ENCODE measurements around the gene MT1B. TPM values are rescaled to one million over a fixed set of nuclear protein-coding genes. Genes with fewer than 3 reads are reported as not detected.

Gene MT1B
- total and polyA plus RNA-seq, 3 experiments from 2014 or later: not detected

- Histone ChIP-seq H3K27me3 (ENCODE audit: insufficient read depth, low read length, poor library complexity, severe bottlenecking) (no peaks in the 10 kb centered on the region), H3K36me3 (ENCODE audit: insufficient read depth, low read length) (no peaks in the 10 kb centered on the region), H3K9me3 (ENCODE audit: low read length) (no peaks in the 10 kb centered on the region), H3K4me1 (ENCODE audit: insufficient read depth, low read length) (peaks cover 3% of the 10 kb centered on the region), H3K27ac (ENCODE audit: low read depth, low read length) (no peak overlapping the region), H3K4me3 (ENCODE audit: low read length) (no peak overlapping the region)
- Mint-ChIP-seq H3K9me3 (no peaks in the 10 kb centered on the region), H3K27me3 (peaks cover 12 to 37% of the 10 kb centered on the region in 2 donors), H3K4me3 (no peak overlapping the region), H3K27ac (no peak overlapping the region), H3K4me1 (peaks cover under 1 to 5% (median 4%) of the 10 kb centered on the region in 3 donors), H3K36me3 (no peaks in the 10 kb centered on the region)
- ChIA-PET CTCF (interaction anchor here (1.7 kb wide), 1 partner anchor 53 kb away, joined by 4 read pairs; no protein-coding TSS in a partner anchor), POLR2A (no interaction called here)
- no peak for DNase-seq
Observed at GRCh38 chr16:56649271-56649670, 2.4 kb upstream of the MT1B start.

- DNase-seq: no peak
- H3K4me1 Mint-ChIP-seq: no peaks in the 10 kb centered on the region
- no peaks in the 10 kb centered on the region for H3K36me3 Mint-ChIP-seq
- Histone ChIP-seq H3K4me3 (ENCODE audit: low read length) (no peak overlapping the region), H3K4me1 (ENCODE audit: insufficient read depth, low read length) (no peaks in the 10 kb centered on the region), H3K27ac (ENCODE audit: low read depth, low read length) (no peak overlapping the region), H3K9me3 (ENCODE audit: low read length) (no peaks in the 10 kb centered on the region), H3K27me3 (ENCODE audit: insufficient read depth, low read length, poor library complexity, severe bottlenecking) (no peaks in the 10 kb centered on the region), H3K36me3 (ENCODE audit: insufficient read depth, low read length) (no peaks in the 10 kb centered on the region)
- no peaks in the 10 kb centered on the region for H3K9me3 Mint-ChIP-seq
- peaks cover 12 to 37% of the 10 kb centered on the region in 2 donors for H3K27me3 Mint-ChIP-seq
- ChIA-PET CTCF (interaction anchor here (1.7 kb wide), 1 partner anchor 53 kb away, joined by 4 read pairs; no protein-coding TSS in a partner anchor), POLR2A (no interaction called here)
- H3K4me3 Mint-ChIP-seq: no peak overlapping the region
- no peak overlapping the region for H3K27ac Mint-ChIP-seq
Observed at GRCh38 chr16:56649820-56650219, 1.9 kb upstream of the MT1B start.

- H3K4me1 ChIP-seq (ENCODE audit: insufficient read depth, low read length): no peaks in the 10 kb centered on the region
- ChIA-PET CTCF (interaction anchor here (1.0 to 1.2 kb wide), 2 partner anchors 9 kb away, joined by 3 to 4 read pairs; no protein-coding TSS in a partner anchor), POLR2A (no interaction called here)
- no peaks in the 10 kb centered on the region for H3K9me3 ChIP-seq (ENCODE audit: low read length)
- H3K9me3 Mint-ChIP-seq: no peaks in the 10 kb centered on the region
- H3K27ac Mint-ChIP-seq: no peak overlapping the region
- DNase-seq: no peak
- no peaks in the 10 kb centered on the region for H3K36me3 ChIP-seq (ENCODE audit: insufficient read depth, low read length)
- no peak overlapping the region for H3K4me3 ChIP-seq (ENCODE audit: low read length)
- no peaks in the 10 kb centered on the region for H3K27me3 ChIP-seq (ENCODE audit: insufficient read depth, low read length, poor library complexity, severe bottlenecking)
- no peak overlapping the region for H3K4me3 Mint-ChIP-seq
- H3K27ac ChIP-seq (ENCODE audit: low read depth, low read length): no peak overlapping the region
- peaks cover 8 to 37% of the 10 kb centered on the region in 2 donors for H3K27me3 Mint-ChIP-seq
- peaks cover 0 to 3% (median 0%) of the 10 kb centered on the region in 3 donors for H3K36me3 Mint-ChIP-seq
- peaks cover 0 to 8% (median 7%) of the 10 kb centered on the region in 3 donors for H3K4me1 Mint-ChIP-seq
Observed at GRCh38 chr16:56652600-56652999, 914 bp downstream of the MT1B start.

GRCh38 chr16:56653218-56653617, 1.5 kb downstream of the MT1B start:
- H3K36me3 ChIP-seq (ENCODE audit: insufficient read depth, low read length): no peaks in the 10 kb centered on the region
- no peak overlapping the region for H3K27ac ChIP-seq (ENCODE audit: low read depth, low read length)
- Mint-ChIP-seq H3K9me3 (no peaks in the 10 kb centered on the region), H3K4me3 (peak overlapping the region in 1 of 7 donors; percentile 32), H3K36me3 (peaks cover 0 to 6% (median 0%) of the 10 kb centered on the region in 3 donors), H3K27me3 (peaks cover 6 to 37% of the 10 kb centered on the region in 2 donors), H3K4me1 (peaks cover 4 to 12% (median 11%) of the 10 kb centered on the region in 3 donors), H3K27ac (no peak overlapping the region)
- H3K4me1 ChIP-seq (ENCODE audit: insufficient read depth, low read length): peaks cover 4% of the 10 kb centered on the region
- DNase-seq: no peak
- no peaks in the 10 kb centered on the region for H3K9me3 ChIP-seq (ENCODE audit: low read length)
- POLR2A ChIA-PET: no interaction called here
- H3K27me3 ChIP-seq (ENCODE audit: insufficient read depth, low read length, poor library complexity, severe bottlenecking): no peaks in the 10 kb centered on the region
- CTCF ChIA-PET: interaction anchor here (1.0 to 2.4 kb wide), 3 partner anchors 8 to 10 kb away, joined by 3 to 8 read pairs (median 4); no protein-coding TSS in a partner anchor
- no peak overlapping the region for H3K4me3 ChIP-seq (ENCODE audit: low read length)

- Mint-ChIP-seq H3K9me3 (no peaks in the 10 kb centered on the region), H3K4me3 (peak within 1 kb of the TSS; percentile 92 to 98 (median 95)), H3K27ac (peak within 1 kb of the TSS; percentile 51 to 99 (median 94)), H3K36me3 (peaks cover 0 to 11% (median 0%) of the 10 kb centered on the region in 3 donors), H3K27me3 (peaks cover 1 to 10% of the 10 kb centered on the region in 2 donors), H3K4me1 (peaks cover 24 to 48% (median 43%) of the 10 kb centered on the region in 3 donors)
- ChIA-PET CTCF (no interaction called here), POLR2A (interaction anchor here (0.6 to 1.5 kb wide), 4 partner anchors 14 to 25 kb away, joined by 3 to 14 read pairs (median 6); no protein-coding TSS in a partner anchor)
- DNase-seq: peak; percentile 55 to 84 (median 68)
- H3K4me3 ChIP-seq (ENCODE audit: low read length): peak within 1 kb of the TSS; percentile 80
- H3K4me1 ChIP-seq (ENCODE audit: insufficient read depth, low read length): peaks cover 21% of the 10 kb centered on the region
- H3K27ac ChIP-seq (ENCODE audit: low read depth, low read length): peak within 1 kb of the TSS; percentile 51
- no peaks in the 10 kb centered on the region for H3K9me3 ChIP-seq (ENCODE audit: low read length)
- H3K27me3 ChIP-seq (ENCODE audit: insufficient read depth, low read length, poor library complexity, severe bottlenecking): no peaks in the 10 kb centered on the region
- H3K36me3 ChIP-seq (ENCODE audit: insufficient read depth, low read length): no peaks in the 10 kb centered on the region
Observed at GRCh38 chr16:56657555-56658326, 6.1 kb downstream of the MT1B start, which contains the start of gene MT1F. TSS of gene MT1F (plus strand) at chr16:56657959. CDS start at chr16:56658059, 100 bp downstream.

GRCh38 chr16:56658327-56658875, 6.7 kb downstream of the MT1B start:
- H3K4me3 Mint-ChIP-seq: peak overlapping the region; percentile 92 to 98 (median 95)
- DNase-seq: no peak
- peaks cover 23% of the 10 kb centered on the region for H3K4me1 ChIP-seq (ENCODE audit: insufficient read depth, low read length)
- H3K9me3 Mint-ChIP-seq: no peaks in the 10 kb centered on the region
- H3K36me3 ChIP-seq (ENCODE audit: insufficient read depth, low read length): no peaks in the 10 kb centered on the region
- peaks cover 27 to 51% (median 47%) of the 10 kb centered on the region in 3 donors for H3K4me1 Mint-ChIP-seq
- peak overlapping the region; percentile 11 for H3K27ac ChIP-seq (ENCODE audit: low read depth, low read length)
- CTCF ChIA-PET: no interaction called here
- no peaks in the 10 kb centered on the region for H3K9me3 ChIP-seq (ENCODE audit: low read length)
- H3K27me3 ChIP-seq (ENCODE audit: insufficient read depth, low read length, poor library complexity, severe bottlenecking): no peaks in the 10 kb centered on the region
- peak overlapping the region; percentile 80 for H3K4me3 ChIP-seq (ENCODE audit: low read length)
- peak overlapping the region; percentile 51 to 99 (median 94) for H3K27ac Mint-ChIP-seq
- H3K36me3 Mint-ChIP-seq: peaks cover 0 to 12% (median 0%) of the 10 kb centered on the region in 3 donors
- POLR2A ChIA-PET: interaction anchor here (1.5 kb wide), 1 partner anchor 25 kb away, joined by 7 read pairs; no protein-coding TSS in a partner anchor
- H3K27me3 Mint-ChIP-seq: peaks cover 1 to 3% of the 10 kb centered on the region in 2 donors

- H3K4me1 Mint-ChIP-seq: peaks cover 31 to 51% (median 43%) of the 10 kb centered on the region in 3 donors
- H3K9me3 Mint-ChIP-seq: no peaks in the 10 kb centered on the region
- H3K4me3 ChIP-seq (ENCODE audit: low read length): peak overlapping the region; percentile 67
- H3K36me3 ChIP-seq (ENCODE audit: insufficient read depth, low read length): no peaks in the 10 kb centered on the region
- peaks cover 8 to 16% of the 10 kb centered on the region in 2 donors for H3K27me3 Mint-ChIP-seq
- peak in 3 of 5 donors; percentile 25 to 62 (median 40) for DNase-seq
- H3K9me3 ChIP-seq (ENCODE audit: low read length): no peaks in the 10 kb centered on the region
- ChIA-PET POLR2A (interaction anchor here (1.3 to 1.4 kb wide), 2 partner anchors 19 to 20 kb away, joined by 4 read pairs; partner anchors contain the start of gene MT1X), CTCF (interaction anchor here (0.6 to 1.9 kb wide), 7 partner anchors 9 to 289 kb away, joined by 3 to 8 read pairs (median 3); no protein-coding TSS in a partner anchor)
- peaks cover 27% of the 10 kb centered on the region for H3K4me1 ChIP-seq (ENCODE audit: insufficient read depth, low read length)
- H3K27ac Mint-ChIP-seq: peak overlapping the region in 7 of 8 donors; percentile 69 to 95 (median 87)
- H3K27ac ChIP-seq (ENCODE audit: low read depth, low read length): peak overlapping the region; percentile 61
- peaks cover 5% of the 10 kb centered on the region for H3K27me3 ChIP-seq (ENCODE audit: insufficient read depth, low read length, poor library complexity, severe bottlenecking)
- peaks cover 0 to 21% (median 3%) of the 10 kb centered on the region in 3 donors for H3K36me3 Mint-ChIP-seq
- peak overlapping the region; percentile 84 to 94 (median 90) for H3K4me3 Mint-ChIP-seq
Observed at GRCh38 chr16:56662357-56663354, 11.0 kb downstream of the MT1B start.
